Stimulated activated CD4-positive, alpha-beta T cell treated with anti-CD3 and anti-CD28 coated beads, Interleukin-2, amount 100 ng/mL, for 4 hours (primary cell): Measurements from ENCODE around the gene DEAF1.
"Not testable (repeated sequence)": the region's sequence is repeated elsewhere in the genome, so short reads cannot be mapped to it uniquely, and the experiment has no call there.

Experiments
- DNase-seq: peaks from one replicate; pipeline ENCODE4 v3.0.0-alpha.2; 2020; ENCODE audit warnings: low read depth

DEAF1 gene

DNA sequence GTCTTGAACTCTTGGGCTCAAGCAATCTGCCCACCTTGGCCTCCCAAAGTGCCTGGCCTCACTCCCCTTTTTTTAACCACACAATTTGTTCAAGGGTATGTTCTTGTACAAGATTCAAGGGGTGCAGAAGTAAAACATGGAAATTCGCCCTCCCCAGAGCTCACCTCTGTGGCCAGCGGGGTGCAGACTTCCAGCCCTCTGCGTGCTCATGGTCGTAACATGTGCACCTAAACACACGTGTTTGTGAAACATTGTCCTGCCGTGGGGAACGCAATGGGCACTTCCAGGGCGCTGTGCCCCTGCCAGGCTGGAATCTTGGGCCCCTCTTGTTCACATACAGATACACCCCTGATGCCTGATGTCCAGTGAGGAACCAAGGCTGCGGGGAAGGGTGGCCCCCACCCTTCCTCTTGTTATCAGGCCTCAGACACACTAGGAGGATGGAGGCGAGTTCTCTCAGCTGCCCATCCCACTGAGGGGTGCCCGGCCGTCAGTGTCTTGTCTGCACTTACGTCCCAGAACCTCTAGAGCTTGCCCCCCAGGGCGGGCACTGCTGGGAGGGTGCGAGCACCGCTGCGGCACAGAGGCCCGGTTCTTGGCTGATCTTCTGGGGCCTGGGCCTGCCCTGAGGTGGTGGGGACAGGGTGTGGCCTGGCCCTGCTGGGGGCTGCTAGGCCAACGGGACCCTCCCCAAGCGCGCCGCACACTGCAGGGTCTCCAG is 6.9 kb upstream of the DEAF1 start:
- no peak for DNase-seq

GRCh38 chr11:699753-700152 is 4.7 kb upstream of the DEAF1 start:
- DNase-seq, result no peak

GRCh38 chr11:699116-699508 is 4.1 kb upstream of the DEAF1 start:
- DNase-seq, result no peak

- DNase-seq, result no peak
Measured at GRCh38 chr11:698493-699115, 3.6 kb upstream of the DEAF1 start.

DNA sequence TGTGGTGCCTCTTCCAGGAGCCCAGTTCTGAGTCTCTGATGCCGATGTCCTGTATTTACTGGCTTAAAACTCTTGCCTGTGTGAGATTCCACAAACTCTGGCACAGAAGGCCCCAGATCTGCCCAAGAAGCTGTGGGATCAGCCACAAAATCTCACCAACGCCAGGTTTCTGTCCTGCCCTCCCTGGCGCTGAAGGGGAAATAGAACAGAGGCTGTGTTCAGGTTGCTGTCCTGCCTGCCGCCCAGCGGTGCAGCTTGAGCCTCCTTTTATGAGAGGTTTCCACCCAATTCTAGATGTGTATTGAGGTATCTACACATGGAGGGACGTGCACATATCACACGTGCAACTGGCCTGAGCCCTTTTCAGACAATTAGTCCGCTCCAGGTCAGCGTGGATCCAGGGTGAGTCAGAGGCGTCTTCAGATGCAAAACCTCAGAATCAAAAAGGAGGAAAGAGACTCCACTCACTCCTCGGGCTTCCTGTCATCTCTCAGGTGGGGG is 2.8 kb upstream of the DEAF1 start:
- DNase-seq, result no peak

DNA sequence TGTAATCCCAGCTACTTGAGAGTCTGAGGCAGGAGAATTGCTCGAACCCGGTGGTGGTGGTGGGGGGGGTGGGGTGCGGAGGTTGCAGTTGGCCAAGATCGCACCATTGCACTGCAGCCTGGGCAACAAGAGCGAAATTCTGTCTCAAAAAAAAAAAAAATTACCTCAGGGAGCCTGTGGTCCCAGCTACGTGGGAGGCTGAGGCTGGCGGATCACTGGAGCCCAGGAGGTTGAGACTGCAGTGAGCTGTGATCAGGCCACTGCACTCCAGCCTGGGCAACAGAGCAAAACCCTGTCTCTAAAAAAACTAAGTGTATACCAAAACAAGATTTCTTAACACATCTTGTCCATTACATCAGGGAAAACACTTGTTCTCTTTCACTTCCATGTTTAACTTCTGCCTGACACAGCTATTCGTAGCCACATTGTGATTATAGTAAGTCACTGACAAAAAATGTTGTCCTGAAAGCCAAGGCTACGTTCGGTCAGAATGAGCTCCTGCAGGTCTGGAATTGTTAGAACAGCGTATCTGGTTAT is 2.0 kb upstream of the DEAF1 start:
- DNase-seq, result no peak

DNA sequence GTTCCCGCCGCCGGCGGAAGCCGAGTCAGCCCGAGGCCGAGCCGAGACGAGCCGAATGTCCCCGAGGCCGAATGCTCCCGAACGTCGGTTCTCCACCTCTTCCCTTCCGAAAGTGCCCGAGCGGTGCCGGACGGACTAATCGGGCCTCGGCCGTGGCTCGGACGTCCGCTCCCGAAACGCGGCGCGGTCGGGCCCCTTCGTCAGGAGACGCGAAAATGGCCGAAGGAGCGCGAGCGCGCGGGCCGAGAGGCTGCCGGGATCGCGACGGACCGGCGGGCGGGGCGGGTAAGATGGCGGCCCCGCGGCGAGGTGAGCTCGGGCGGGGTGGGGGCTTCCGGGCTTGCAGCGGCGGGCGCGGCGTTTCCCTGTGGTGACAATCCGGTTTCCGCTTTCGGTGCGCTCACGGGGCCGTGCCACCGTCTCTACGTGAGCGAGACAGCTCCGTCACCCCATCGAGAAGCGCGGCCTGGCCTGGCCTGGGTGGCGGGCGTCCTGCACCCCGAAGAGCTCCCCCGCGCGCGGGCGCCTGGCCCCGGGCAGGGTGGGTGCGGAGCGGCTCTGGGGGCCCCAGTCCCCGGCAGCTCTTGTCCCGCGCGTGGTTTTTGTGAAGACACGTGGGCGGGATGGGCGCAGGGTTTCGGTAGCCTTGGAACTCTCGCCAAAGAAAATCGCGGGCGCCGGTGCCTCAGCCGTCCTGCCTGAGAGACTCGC is 671 bp upstream of the DEAF1 start, which contains the start of gene TMEM80:
TMEM80 (plus strand) TSS at position 279 of the 711 bp plus-strand sequence; CDS start at position 291, 12 bp downstream.
- DNase-seq, result peak; percentile 84

DNA sequence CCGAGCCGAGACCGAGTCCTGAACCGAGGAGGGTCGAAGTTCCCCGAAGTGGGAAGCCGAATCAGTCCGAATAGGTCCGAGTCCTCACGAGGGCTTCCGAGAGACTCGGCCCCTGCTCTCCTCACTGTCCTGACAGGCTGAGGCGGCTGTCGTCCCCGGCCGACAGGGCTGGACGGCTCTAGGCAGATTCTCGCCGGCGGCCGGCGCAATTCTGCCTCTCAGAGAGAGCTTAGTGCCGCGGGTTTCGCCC is 191 bp upstream of the DEAF1 start:
- DNase-seq, result no peak

DNA sequence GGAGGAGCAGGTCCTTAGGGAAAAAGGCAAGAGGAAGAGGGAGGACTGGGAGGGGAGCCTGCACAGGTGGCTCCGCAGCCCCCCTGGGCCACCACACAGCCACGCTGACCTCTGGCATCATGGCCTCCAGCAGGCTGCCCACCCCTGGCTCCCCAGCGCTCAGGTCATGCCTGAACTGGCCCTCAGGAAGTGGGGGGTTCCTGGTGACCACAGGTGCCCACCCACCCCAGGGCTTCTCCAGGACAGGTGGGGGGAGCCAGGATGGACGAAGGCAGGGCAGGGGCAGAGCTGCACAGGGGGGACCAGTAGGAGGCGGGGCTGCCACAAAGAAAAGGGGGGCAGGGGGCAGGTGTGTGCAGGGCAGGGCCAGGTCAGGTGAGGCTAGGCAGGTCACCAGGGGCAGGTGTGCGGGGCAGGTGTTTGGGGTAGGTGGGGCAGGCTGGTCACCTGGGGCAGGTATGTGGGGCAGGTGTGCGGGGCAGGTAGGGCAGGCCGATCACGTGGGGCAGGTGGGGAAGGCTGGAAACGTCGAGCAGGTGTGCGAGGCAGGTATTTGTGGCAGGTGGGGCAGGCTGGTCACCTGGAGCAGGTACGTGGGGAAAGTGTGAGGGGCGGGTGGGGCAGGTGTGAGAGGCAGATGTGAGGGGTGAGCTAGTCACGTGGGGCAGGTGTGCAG is 997 bp downstream of the DEAF1 start:
- no peak for DNase-seq

GRCh38 chr11:693415-693831 is 1.6 kb downstream of the DEAF1 start:
- no peak for DNase-seq

DNA sequence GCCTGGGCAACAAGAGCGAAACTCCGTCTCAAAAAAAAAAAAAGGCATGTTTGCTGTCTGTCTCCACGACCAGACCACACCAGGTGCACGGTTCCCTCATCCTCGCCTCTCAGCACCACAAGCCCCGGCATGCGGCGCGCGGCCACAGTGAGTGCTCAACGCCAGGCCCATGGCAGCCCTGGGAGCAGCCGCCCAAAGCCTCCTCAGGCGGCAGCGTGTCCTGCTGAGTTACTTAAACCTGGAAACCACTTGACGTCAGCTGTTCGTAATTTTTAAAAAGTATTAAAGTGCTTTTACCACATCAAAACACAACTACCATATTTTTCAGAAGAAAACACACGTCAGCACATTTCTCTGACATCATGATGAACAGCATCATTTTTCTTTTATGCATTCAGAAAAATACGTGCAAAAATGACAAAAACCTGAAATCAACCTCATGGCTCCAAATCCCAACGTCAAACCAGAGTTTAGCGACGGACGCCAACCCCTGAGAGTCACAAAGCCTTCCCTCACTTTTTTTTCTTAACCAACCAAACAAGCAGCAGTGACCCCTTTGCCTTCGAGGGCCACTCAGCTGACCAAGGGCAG is 2.1 kb downstream of the DEAF1 start:
- no peak for DNase-seq

DNA sequence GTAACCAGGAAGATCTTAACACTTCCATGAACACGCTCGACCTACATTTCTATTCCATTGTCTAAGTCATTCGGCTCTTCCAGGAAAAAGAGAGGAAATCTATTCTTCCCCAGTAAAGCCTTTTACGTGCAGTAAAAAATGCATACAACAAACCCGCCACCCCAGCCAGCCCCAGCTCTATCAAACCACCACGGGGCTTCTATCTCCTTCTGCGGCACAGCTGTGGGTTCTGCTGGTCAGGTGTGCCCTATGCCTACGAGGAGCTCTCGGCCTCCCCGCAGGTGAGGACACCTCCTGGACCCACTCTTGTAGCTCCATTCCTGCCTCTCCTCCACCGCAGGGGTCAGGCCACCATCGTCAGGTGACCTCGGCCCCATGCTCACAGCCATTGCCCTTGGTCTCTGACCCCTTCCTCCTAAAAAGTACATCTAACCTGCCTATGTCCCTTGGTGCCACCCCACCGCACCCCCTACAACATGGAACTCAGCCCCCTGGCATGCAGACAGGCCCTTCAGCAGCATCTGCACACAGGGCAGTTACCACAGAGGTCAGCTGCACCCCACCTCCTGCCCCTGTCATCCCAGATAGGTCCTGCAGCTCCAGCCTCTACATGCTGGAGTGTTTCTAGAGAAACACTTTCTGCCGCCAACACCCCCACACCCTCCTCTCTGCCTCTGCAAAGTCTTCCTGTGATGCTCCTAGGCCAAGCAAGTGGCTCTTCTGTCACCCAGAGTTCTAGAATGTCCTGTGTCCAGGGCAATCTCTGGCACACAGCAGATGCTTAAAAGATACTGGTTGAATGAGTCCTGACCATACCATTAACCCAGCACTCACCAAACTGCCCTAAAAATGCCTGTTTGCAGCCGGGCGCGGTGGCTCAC is 3.1 kb downstream of the DEAF1 start:
- DNase-seq, result no peak

GRCh38 chr11:690738-691633 is 4.0 kb downstream of the DEAF1 start:
- DNase-seq, result no peak

GRCh38 chr11:690244-690643 is 4.8 kb downstream of the DEAF1 start:
- DNase-seq, result not testable (repeated sequence)

GRCh38 chr11:689625-690024 is 5.4 kb downstream of the DEAF1 start:
- DNase-seq, result no peak

DNA sequence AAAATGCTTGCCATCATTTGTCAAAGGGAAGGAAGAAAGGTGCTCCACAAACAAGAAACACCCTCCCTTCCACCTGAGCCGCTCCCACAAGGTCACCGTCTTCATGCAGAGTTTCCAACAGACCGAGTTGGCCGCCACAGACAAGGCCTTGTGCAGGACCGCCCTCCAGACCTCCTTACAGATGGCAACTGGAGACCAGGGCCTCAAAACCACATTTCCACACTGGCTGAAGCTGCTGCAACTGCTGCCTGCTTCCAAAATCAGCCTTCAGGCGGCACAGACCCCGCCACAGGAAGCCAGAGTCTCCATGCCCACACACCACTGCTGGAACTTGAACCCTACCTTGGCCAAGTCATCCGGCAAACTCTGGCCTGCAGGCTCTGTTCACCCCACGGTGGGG is 6.3 kb downstream of the DEAF1 start:
- DNase-seq, result no peak

DNA sequence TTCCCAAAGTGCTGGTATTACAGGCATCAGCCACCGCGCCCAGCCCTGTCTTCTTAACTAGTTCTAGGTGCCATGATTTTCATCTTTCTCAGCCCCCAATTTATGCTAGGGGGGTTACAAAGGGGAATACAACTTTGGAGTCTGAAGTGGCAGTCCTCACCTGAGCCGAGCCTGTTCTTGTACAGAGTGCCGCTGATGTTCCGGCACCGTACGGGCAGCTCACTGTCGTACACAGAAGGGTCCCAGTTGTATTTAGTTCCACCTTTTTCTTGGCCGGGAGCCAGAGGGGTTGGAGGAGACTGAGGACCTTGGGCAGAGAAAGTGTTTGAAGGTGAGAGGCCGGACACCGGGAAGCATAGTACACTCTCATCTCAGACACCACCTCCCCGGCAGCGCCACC is 7.3 kb downstream of the DEAF1 start:
- no peak for DNase-seq

DNA sequence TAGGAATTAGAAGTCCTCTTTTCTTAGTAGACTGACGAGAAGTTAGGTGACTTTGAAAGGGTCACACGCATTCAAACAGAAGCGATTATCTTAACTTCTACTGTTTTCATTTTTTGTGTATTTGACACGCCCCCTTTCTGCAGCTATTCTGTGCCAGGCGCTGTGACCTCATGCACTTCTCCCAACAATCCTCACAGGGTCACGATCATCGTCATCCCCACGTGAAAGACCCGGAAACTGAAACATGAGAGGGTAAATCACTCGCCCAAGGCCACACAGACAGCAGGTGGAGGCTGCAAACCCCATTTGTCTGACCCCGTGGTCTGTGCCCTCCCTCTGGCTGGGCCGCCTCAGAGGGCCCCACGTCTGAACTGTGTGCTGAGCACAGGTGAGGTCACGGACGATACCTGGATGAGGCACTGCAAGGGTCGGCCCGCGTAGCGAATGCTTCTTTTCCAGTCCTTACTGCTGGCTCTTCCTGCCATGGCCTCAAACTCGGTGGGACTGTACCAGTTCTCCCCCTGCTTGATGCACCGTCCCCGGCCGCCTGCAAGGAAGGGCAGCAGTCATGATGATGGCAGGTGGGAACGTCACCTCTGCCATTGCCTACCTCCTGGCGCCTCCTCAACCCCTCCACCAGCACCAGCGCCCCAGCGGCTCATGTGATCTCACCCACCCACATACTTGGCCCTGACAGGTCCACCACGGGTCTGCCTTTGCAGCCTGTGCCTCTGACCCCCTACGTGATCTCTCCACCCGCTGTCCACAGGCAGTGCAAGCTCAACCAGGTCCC is 8.4 kb downstream of the DEAF1 start:
- no peak for DNase-seq

GRCh38 chr11:680970-681369 is 14.1 kb downstream of the DEAF1 start:
- DNase-seq, result no peak
